A204.1 (cell line): ENCODE measurements around the gene THRB.

ENCODE experiments used
- FAIRE-seq: peaks from 2 replicates; lab custom pipeline; 2012; peaks lifted over from hg19 to GRCh38; lab: Jason Lieb, UNC

THRB gene

GRCh38 chr3:24374801-24375200, 119.8 kb downstream of the THRB start:
- FAIRE-seq = no peak

- no peak for FAIRE-seq
Measured at GRCh38 chr3:24373198-24373959, 121.3 kb downstream of the THRB start.

- no peak for FAIRE-seq
Measured at GRCh38 chr3:24372559-24373197, 122.0 kb downstream of the THRB start.

- no peak for FAIRE-seq
Measured at GRCh38 chr3:24370352-24371090, 124.1 kb downstream of the THRB start.

- FAIRE-seq = no peak
Measured at GRCh38 chr3:24368605-24369004, 126.0 kb downstream of the THRB start.

- no peak for FAIRE-seq
Measured at GRCh38 chr3:24367664-24368264, 126.9 kb downstream of the THRB start.

- FAIRE-seq = no peak
Measured at GRCh38 chr3:24367216-24367615, 127.4 kb downstream of the THRB start.

GRCh38 chr3:24365168-24365567, 129.5 kb downstream of the THRB start:
- no peak for FAIRE-seq

- FAIRE-seq = no peak
Measured at GRCh38 chr3:24364359-24364758, 130.3 kb downstream of the THRB start.

GRCh38 chr3:24363242-24363641, 131.4 kb downstream of the THRB start:
- no peak for FAIRE-seq

GRCh38 chr3:24361623-24362022, 133.0 kb downstream of the THRB start:
- FAIRE-seq = no peak

- FAIRE-seq = no peak
Measured at GRCh38 chr3:24360957-24361356, 133.7 kb downstream of the THRB start.

GRCh38 chr3:24359645-24360462, 134.8 kb downstream of the THRB start:
- no peak for FAIRE-seq

- no peak for FAIRE-seq
Measured at GRCh38 chr3:24359102-24359501, 135.5 kb downstream of the THRB start.

GRCh38 chr3:24357635-24358034, 137.0 kb downstream of the THRB start:
- no peak for FAIRE-seq

GRCh38 chr3:24355806-24356205, 138.8 kb downstream of the THRB start:
- FAIRE-seq = no peak

- no peak for FAIRE-seq
Measured at GRCh38 chr3:24354230-24354629, 140.4 kb downstream of the THRB start.

GRCh38 chr3:24352893-24353553, 141.6 kb downstream of the THRB start:
- no peak for FAIRE-seq

- no peak for FAIRE-seq
Measured at GRCh38 chr3:24351779-24352469, 142.7 kb downstream of the THRB start.

GRCh38 chr3:24349367-24350019, 145.2 kb downstream of the THRB start:
- no peak for FAIRE-seq
